GM18868 (cell line): Measurements from ENCODE around the gene TDP1.

ENCODE experiments used
- ATAC-seq: cut with Tn5 transposase; IDR thresholded peaks from one replicate; pipeline ENCODE4 v1.9.1; 2021; ENCODE audit warnings: mild to moderate bottlenecking, moderate library complexity; ENCODE audit not compliant: unreplicated experiment

TDP1 gene

GRCh38 chr14:89936654-89937185, 19.0 kb upstream of the TDP1 start:
- no peak for ATAC-seq

- no peak for ATAC-seq
Measured at GRCh38 chr14:89941830-89942377, 13.8 kb upstream of the TDP1 start.

GRCh38 chr14:89947344-89947743, 8.4 kb upstream of the TDP1 start:
- ATAC-seq, result no peak

- no peak for ATAC-seq
Measured at GRCh38 chr14:89952576-89952975, 3.2 kb upstream of the TDP1 start.

GRCh38 chr14:89953602-89954001, 2.1 kb upstream of the TDP1 start:
- ATAC-seq, result no peak

- ATAC-seq, result peak; percentile 83
Measured at GRCh38 chr14:89954070-89955021, 1.4 kb upstream of the TDP1 start, which contains the start of gene EFCAB11. EFCAB11 (minus strand) TSS chr14:89954730; CDS start chr14:89954660, 70 bp downstream.

GRCh38 chr14:89955022-89955744, 544 bp upstream of the TDP1 start:
- peak; percentile 19 for ATAC-seq

GRCh38 chr14:89956661-89957009, 908 bp downstream of the TDP1 start:
- ATAC-seq, result no peak

- no peak for ATAC-seq
Measured at GRCh38 chr14:89957376-89957775, 1.6 kb downstream of the TDP1 start.

- no peak for ATAC-seq
Measured at GRCh38 chr14:89957791-89958190, 2.1 kb downstream of the TDP1 start.

- no peak for ATAC-seq
Measured at GRCh38 chr14:89958966-89959365, 3.2 kb downstream of the TDP1 start.

- ATAC-seq, result no peak
Measured at GRCh38 chr14:89959853-89960445, 4.2 kb downstream of the TDP1 start.

GRCh38 chr14:89960914-89961313, 5.2 kb downstream of the TDP1 start:
- no peak for ATAC-seq

- ATAC-seq, result no peak
Measured at GRCh38 chr14:89963288-89963978, 7.7 kb downstream of the TDP1 start.

GRCh38 chr14:89965839-89966238, 10.1 kb downstream of the TDP1 start:
- ATAC-seq, result no peak

GRCh38 chr14:89973234-89973823, 17.6 kb downstream of the TDP1 start:
- ATAC-seq, result peak; percentile 86

- no peak for ATAC-seq
Measured at GRCh38 chr14:89977668-89978067, 21.9 kb downstream of the TDP1 start.

- no peak for ATAC-seq
Measured at GRCh38 chr14:89978656-89979055, 22.9 kb downstream of the TDP1 start.

GRCh38 chr14:89983375-89983774, 27.6 kb downstream of the TDP1 start:
- ATAC-seq, result no peak
